Activated CD8-positive, alpha-beta memory T cell treated with anti-CD3 and anti-CD28 coated beads, Interleukin-2, amount 50 U/mL, for 1 hour (primary cell): ENCODE measurements around the gene SHROOM4.

Source experiments
- DNase-seq: peaks from one replicate; pipeline ENCODE4 v3.0.0-alpha.2; 2020; ENCODE audit errors: extremely low read depth

Gene SHROOM4, protein sequence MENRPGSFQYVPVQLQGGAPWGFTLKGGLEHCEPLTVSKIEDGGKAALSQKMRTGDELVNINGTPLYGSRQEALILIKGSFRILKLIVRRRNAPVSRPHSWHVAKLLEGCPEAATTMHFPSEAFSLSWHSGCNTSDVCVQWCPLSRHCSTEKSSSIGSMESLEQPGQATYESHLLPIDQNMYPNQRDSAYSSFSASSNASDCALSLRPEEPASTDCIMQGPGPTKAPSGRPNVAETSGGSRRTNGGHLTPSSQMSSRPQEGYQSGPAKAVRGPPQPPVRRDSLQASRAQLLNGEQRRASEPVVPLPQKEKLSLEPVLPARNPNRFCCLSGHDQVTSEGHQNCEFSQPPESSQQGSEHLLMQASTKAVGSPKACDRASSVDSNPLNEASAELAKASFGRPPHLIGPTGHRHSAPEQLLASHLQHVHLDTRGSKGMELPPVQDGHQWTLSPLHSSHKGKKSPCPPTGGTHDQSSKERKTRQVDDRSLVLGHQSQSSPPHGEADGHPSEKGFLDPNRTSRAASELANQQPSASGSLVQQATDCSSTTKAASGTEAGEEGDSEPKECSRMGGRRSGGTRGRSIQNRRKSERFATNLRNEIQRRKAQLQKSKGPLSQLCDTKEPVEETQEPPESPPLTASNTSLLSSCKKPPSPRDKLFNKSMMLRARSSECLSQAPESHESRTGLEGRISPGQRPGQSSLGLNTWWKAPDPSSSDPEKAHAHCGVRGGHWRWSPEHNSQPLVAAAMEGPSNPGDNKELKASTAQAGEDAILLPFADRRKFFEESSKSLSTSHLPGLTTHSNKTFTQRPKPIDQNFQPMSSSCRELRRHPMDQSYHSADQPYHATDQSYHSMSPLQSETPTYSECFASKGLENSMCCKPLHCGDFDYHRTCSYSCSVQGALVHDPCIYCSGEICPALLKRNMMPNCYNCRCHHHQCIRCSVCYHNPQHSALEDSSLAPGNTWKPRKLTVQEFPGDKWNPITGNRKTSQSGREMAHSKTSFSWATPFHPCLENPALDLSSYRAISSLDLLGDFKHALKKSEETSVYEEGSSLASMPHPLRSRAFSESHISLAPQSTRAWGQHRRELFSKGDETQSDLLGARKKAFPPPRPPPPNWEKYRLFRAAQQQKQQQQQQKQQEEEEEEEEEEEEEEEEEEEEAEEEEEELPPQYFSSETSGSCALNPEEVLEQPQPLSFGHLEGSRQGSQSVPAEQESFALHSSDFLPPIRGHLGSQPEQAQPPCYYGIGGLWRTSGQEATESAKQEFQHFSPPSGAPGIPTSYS (N-terminal part only)

GRCh38 chrX:50813843-50814661 lies at the start of gene SHROOM4:
Gene SHROOM4, minus strand, starts transcription at chrX:50814194. Its CDS starts 176 bp downstream, at chrX:50814018.
- no peak for DNase-seq

DNA sequence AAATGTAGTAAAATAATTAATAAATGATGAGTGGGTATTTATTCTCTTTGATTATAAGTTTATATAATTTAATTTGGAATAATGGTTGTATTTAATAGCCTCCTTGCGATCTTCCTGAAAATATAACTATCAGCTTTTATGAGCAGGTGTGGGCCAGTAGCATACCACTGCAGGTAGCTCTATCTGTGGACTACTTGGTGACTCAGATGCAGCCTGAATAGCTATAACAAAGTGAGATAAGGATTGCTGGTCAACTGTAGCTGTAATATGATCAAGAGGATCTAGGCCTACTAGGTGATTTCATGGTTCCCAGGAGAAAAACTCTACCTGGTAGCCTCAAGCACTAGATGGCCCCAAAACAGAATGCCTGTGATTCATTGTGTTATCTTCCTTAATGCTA lies 49.5 kb upstream of the SHROOM4 start:
- DNase-seq = no peak

GRCh38 chrX:50860518-50860917 lies 46.5 kb upstream of the SHROOM4 start:
- DNase-seq = no peak

GRCh38 chrX:50858548-50858947 lies 44.6 kb upstream of the SHROOM4 start:
- DNase-seq = no peak

DNA sequence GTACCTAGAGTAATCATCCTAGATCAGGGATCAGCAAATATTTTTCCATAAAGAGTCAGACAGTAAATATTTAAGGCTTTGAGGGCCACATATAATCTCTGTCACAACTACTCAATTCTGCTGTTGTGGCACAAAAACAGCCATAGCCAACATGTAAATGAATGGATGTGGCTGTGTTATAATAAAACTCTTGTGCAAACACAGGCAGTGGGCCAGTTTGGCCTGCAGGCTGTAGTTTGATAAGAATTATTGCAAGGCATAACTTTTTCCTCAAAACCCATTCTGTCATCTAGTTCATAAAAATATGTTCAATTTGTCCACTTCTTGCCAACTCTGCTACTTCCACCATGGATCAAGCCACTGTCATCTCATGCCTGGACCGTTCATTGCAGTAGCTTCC lies 39.4 kb upstream of the SHROOM4 start:
- DNase-seq = no peak

GRCh38 chrX:50852524-50852923 lies 38.5 kb upstream of the SHROOM4 start:
- DNase-seq = no peak

GRCh38 chrX:50842221-50842620 lies 28.2 kb upstream of the SHROOM4 start:
- DNase-seq = no peak

DNA sequence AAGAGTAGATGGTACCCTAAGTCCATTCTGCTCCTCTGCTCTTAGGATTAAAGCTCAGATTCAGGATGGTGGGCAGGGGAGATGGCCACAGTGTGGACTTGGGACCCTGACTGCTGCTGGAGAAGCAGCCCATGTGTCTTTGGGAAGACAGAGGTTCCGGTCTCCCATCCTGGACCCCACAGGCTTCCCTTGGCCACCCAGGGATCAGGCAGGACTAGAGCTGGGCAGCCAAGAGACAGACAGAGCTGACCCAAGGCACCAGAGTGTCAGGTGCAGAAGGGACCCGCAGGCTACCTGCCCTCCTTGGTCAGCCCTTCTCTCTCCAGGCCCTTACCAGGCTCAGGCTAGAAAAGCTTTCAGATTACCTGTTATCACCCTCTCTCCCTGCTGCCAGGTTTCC lies 25.7 kb upstream of the SHROOM4 start:
- DNase-seq = no peak

- no peak for DNase-seq
Measured at GRCh38 chrX:50838820-50839600, 25.0 kb upstream of the SHROOM4 start.

- no peak for DNase-seq
Measured at GRCh38 chrX:50827996-50828395, 14.0 kb upstream of the SHROOM4 start.

DNA sequence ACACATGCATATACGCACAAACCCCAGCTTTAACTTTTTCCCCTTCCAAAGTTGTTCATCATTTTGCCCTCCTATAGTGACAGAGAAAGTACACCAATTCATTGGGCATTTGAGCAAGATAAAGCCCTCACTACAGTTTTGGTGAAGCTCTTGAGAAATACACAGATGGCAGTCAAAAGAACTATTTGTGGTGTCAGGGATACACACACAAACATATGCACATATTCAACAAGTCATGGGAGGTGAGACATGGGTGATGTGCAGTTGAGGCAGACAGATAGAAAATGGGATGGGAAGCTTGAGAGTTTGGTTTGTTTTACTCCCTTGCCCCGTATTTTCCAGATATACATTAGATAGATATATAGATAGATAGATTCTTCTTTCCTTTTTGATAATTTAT lies 11.8 kb upstream of the SHROOM4 start:
- no peak for DNase-seq

DNA sequence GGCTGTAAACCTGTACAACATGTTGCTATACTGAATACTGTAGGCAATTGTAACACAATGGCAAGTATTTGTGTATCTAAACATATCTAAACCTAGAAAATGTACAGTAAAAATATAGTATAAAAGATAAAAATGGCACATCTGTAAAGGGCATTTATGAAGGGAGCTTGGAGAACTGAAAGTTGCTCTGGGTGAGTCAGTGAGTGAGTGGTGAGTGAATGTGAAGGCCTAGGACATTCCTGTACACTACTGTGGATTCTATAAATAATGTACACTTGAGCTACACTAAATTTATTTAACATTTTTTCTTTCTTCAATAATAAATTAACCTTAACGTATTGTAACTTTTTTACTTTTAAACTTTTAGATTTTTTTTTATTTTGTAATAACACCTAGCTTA lies 5.0 kb upstream of the SHROOM4 start:
- no peak for DNase-seq

DNA sequence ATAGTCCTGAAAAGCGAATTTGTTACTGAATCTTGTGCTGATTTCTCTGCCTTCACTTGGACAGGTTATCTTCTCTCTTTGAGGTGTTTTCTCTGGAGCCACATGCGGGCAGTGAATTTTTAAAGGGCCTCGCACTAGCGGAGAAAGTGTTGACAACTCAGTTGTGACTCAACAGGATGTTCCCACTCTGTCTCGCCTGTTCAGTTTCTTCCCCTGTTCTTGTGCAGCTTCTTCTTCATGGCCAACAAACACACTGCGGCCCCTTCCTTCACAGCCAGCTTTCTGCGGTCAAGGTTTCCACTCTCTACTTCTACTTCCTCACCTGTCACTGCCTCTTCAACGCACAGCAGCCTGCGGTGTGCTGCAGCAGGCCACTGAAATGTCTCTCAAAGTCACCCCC lies 1.1 kb upstream of the SHROOM4 start:
- no peak for DNase-seq

- DNase-seq = no peak
Measured at GRCh38 chrX:50814701-50815100, 707 bp upstream of the SHROOM4 start.

DNA sequence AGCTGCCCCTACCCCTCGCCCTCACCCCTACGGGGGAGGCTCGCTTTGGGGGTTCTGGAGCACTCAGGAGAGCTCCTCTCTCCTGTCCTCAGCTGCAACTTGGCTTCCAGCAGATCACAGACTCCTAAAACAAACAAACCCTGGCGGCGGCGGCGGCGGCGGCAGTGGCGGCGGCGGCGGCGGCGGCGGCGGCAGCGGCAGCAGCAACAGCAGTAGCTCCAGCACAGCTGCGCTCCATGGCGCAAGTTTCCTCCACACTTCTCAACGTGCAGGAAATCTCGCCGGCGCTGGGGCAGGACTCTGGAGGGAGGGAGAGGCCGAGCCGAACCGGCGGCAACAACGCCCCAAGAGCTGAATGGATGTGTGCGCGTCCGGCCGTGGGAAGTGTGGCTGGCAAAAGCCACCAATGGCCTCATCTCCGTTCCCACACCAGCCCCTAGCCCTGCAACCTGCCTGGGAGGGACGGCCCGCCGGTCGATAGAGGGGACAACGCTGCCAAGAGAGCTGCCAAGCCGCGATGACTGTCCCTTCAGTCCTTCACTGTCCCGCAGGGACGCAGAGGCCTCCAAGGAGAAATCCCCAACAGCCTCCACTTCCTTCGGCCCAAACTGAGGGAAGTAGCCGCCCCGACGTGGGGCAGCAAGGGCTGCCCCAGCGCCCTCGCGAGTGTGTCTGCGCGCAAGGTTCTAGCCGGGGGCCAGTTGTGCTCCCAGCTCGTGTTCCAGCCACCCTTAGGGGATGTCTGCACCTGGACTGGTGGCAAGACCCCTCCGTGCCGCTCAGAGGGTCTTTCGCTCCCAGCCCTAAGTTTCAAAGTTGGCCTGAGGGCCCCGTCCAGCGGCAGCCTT lies 775 bp downstream of the SHROOM4 start:
- DNase-seq = no peak

- no peak for DNase-seq
Measured at GRCh38 chrX:50805276-50805675, 8.7 kb downstream of the SHROOM4 start.

- DNase-seq = no peak
Measured at GRCh38 chrX:50801135-50801534, 12.9 kb downstream of the SHROOM4 start.

DNA sequence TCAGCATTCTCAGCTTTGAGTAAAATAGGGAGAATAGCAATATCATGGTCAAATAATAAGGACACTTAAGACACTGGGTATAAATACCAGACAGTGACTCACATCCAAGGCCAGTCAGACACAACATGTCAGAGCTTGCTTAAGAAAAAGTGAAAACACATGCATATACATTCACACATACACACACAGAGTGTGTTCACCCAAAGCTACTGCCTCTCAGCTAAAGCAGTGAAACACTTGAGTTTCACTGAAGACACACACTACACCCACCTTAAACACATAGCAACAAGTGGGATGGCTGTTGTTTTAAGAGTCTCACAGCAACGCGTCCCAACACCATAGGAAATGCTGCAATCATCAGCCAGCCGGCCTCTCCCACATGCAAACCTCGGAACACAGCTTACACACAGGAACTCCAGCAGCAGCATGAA lies 14.4 kb downstream of the SHROOM4 start:
- DNase-seq = no peak

- DNase-seq = no peak
Measured at GRCh38 chrX:50798783-50799182, 15.2 kb downstream of the SHROOM4 start.
